NCI-H526 treated with DMSO at 0.1 percent for 48 hours (cell line): ENCODE results near the gene GAD2.

Experiments used
- DNase-seq: peaks from one replicate; lab custom pipeline; 2025; lab: John Stamatoyannopoulos, UW

GAD2 gene

DNA sequence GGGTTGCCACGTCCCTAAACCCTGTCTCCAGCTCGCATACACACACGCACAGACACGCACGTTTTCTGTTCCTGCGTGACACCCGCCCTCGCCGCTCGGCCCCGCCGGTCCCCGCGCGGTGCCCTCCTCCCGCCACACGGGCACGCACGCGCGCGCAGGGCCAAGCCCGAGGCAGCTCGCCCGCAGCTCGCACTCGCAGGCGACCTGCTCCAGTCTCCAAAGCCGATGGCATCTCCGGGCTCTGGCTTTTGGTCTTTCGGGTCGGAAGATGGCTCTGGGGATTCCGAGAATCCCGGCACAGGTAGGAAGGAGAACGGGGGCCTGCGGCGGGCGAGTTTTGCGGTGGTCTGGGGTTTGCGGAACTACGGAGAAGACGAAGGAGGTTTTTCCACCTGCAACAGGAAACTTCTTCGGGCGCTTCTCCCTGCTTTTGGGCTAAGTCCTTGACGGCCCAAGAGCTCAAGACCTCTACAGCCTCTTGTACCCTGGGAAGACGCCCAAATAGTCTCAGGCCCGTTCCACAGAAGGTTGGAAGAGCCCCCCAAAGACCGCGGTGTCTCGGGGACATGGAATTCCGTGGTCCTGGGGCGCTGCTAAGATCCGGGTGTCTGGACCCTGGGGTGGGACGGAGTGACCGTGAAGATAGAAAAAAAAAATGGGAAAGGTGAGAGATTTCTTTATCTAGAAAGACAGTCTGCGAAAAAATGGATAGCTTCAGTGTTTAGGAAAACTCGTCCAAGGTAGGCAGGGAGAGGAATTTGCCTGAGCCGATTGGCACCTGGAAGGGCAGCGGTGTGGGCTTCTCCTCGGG is at the start of gene GAD2:
GAD2 (plus strand) TSS at position 190 of the 811 bp plus-strand sequence; CDS start at position 226, 36 bp downstream.
- DNase-seq: no peak

GRCh38 chr10:26169466-26169865 is 47.1 kb upstream of the GAD2 start:
- DNase-seq: no peak

DNA sequence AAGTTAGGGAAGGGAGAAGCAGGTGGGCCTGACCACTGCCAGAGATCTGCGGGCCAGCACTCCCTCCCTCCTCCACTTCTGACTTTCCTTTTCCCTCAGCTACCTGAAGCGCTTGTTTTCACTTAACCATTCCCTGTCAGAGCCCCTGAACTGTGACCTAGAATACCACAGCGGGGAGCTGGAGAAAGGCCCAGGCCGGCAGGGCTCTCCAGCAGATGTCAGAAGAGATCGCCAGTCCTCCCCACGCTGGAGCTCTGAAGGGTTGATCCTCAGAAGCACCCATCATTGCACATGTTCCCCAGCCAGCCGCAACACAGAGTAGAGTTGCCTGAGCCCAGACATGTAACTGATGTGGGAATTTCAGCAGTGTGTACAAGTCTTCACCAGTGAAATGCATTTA is 44.4 kb upstream of the GAD2 start:
- no peak for DNase-seq

DNA sequence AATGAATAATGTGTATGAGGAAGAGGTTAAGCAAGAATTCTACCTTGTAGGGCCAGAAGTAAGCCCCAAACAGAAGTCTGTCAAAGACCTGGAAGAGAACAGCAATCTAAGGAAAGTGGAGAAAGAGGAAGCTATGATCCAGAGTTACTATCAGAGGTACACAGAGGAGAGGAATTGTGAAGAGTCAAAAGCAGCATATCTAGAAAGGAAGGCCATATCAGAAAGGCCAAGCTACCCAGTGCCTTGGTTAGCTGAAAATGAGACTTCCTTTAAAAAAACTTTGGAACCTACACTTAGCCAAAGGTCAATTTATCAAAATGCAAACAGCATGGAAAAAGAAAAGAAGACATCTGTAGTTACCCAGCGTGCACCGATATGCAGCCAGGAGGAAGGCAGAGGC is 42.7 kb upstream of the GAD2 start:
- DNase-seq: no peak

GRCh38 chr10:26177341-26177740 is 39.2 kb upstream of the GAD2 start:
- no peak for DNase-seq

GRCh38 chr10:26194275-26194674 is 22.3 kb upstream of the GAD2 start:
- DNase-seq: no peak

- no peak for DNase-seq
These were observed 19.3 kb upstream of the GAD2 start for GRCh38 chr10:26197248-26197647.

GRCh38 chr10:26198119-26198518 is 18.5 kb upstream of the GAD2 start:
- no peak for DNase-seq

DNA sequence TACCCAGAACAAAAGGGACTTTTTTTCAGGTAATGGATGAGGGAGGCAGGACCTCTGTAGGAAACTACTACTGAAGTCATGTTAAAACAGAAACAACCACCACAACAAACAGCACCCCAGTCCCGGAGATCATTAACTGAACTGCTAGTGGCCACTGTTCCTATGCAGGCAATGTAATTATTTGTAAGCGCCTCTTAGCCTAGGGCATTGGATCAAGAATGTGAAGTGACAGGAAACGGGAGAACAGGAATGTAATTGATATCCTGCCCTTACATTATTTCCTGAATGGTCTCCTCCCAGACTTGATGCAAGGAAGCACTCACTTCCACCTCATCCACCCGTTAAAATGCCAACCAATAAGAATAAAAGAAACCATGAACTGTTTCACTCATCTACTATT is 16.7 kb upstream of the GAD2 start:
- peak; percentile 17 for DNase-seq

GRCh38 chr10:26205223-26205622 is 11.4 kb upstream of the GAD2 start:
- no peak for DNase-seq

GRCh38 chr10:26211781-26212444 is 4.7 kb upstream of the GAD2 start:
- DNase-seq: no peak

DNA sequence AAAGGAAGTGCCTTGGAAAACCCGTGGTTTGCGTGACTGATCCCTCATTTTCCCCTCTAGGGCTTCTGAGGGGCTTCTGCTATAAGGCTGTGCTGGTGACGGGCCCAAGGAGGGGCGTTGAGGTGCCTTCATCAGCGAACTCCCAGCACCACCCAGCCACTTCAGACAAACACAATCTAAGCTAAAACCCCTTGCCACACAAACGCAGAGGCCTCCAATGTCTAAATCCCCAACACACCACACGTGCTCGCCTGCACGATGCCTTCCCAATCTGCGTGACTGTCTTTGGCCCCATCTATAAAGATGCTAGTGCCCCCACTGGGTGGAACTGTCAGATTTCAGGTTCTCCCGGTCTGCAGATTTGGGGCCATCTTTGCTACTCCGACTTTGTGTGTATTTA is 4.1 kb upstream of the GAD2 start:
- no peak for DNase-seq

GRCh38 chr10:26213157-26213800 is 3.3 kb upstream of the GAD2 start:
- no peak for DNase-seq

DNA sequence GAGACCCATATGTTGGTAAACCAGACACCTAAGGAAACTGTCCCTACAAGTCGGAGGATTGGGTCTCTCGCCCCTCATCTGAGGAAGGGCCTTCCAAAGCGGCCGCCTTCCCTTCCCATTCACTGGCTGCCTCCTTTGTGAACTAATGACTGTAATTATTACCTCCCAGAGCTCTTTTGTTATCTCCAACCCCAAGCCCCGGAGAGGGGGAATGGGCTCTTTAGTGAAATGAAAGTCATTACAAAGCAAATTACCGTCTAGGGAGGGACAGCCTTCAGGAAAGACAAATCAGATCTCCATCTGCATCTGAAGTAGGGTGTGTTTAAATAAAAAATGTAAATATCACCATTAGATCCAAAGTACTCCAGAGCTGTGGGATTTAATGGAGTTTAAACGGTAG is 2.6 kb upstream of the GAD2 start:
- no peak for DNase-seq

DNA sequence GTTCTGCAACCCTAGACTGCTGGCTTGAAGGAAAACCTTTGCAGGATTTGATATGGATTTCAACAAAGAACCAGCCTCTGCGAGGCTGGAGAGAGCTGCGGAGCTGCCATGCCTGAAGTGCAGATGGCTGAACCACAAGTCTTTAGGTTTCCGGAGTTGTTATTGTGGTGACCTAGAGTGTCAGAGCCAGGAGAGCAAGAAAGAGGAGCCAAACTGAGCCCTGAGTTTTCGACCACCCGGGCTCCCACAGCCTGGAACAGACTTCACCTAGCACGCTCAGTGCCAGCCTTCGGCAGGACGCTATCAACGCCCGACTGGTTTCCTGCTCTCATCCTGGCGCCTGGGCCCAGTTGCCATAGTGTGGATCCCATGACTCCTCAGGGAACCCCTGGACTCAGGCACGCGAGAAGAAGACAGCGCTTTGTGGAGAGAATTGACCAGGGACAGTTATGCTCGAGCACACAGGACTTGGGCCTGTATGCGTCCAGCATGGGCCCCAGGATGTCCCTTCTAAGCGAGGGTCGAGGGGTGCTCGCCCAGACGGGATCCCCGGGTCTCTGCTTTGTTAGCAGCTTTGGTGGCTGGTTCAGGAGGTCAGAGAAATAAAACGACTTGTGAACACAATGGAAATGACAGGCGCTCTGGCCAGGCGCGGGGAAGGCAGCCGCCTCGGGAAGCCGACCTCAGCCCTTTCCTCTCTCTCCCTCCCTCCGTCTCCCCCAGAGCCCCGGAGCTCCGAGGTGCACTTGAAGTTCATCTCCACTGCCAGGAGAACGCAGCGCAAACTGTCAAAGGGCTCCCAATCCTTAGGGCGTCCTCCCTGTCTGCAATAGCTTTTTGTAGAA is 1.8 kb upstream of the GAD2 start:
- DNase-seq: no peak

DNA sequence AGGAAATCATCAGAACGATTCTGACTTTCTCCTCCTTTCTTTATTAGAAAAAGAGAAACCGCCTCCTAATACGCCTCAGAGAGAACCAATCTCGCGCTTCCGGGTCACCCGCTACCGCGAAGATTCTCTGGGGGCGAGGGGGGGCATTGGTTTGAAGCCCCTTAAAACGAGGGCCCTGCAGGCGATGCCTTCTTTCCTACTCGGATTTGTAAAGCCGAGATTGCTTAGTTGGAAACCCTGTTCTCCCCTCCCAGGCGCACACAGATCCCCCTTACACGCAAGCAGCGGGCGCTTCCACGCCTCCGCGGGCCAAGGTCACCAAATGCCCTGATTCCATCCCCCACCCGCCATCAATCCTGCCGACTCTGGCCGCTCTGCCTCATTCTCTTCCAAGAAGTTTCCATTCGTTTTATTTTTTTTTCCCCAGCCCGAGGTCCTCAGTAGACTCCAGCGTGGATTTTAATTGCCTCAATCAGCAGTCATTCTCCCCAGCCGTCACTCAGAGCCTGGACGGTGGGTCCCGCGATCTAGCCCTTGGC is 1.1 kb upstream of the GAD2 start:
- DNase-seq: no peak

DNA sequence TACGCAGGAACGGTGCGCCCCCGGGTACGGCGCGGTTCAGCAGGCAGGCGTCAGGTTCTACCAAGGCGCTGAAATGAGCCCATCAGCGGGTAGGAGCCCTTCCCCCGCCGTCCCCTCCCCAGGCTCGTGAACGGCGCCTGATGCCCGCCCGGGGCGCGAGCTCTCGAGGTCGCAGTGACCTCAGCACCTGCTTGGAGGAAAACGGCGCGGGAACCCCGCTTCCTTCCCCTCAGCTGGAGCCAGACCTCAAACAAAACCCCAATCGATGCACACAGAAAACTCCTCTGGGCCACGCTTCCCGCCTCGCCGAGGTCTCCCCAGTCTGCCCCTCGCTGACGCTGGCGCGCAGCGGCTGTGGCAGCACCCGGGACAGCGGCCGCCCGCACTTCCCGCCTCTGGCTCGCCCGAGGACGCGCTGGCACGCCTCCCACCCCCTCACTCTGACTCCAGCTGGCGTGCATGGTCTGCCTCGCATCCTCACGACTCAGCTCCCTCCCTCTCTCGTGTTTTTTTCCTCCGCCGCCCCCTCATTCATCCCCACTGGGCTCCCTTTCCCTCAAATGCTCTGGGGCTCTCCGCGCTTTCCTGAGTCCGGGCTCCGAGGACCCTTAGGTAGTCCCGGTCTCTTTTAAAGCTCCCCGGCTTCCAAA is 514 bp upstream of the GAD2 start:
- DNase-seq: no peak

GRCh38 chr10:26217396-26218086 is 967 bp downstream of the GAD2 start:
- DNase-seq: peak; percentile 35

DNA sequence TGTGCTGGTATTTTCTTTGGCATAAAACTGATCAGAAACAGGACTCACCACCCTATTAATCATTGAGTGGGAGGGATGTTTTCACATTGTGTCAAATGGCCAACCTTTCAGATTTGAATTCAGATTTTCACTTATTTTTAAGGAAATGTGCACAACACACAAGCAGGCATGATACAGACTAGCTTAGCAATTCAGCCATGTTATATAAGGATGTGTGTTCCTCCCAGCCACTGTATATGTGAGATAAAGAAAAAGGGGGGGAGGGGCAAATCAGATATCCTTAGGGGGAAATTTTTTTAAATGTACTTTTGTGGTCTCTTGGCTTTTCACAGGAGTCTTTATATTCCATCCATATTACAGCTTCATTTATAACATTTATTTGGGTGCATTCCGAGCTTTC is 3.1 kb downstream of the GAD2 start:
- DNase-seq: no peak

DNA sequence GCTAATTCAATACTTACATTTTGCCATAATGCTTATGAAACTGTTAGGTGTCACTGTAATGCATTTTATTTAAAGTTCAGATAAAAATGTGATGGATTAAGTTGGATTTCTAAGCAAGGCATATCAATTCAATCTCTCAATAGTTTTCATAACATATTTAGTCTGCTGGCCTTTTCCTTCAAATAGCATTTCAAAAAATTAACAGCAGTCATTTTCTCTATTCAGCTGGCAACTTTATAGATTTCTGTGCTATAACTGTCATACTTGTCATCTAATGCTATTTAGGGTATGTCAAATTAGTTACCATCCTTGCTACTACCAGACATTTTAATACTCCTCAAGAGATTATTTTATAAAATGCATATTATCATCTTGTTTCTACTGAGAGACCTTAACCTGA is 4.3 kb downstream of the GAD2 start:
- DNase-seq: no peak

GRCh38 chr10:26221541-26221940 is 5.0 kb downstream of the GAD2 start:
- no peak for DNase-seq
